ENCODE measurements around the gene NOL4L.

NOL4L gene

GRCh38 chr20:32505723-32506473 is 79.2 kb downstream of the NOL4L start:
- Histone ChIP-seq H2AFZ (ENCODE audit: low read length) (no peak overlapping the region), H3K4me1 (ENCODE audit: insufficient read depth, low read length, severe bottlenecking) (peaks cover 37% of the 10 kb centered on the region), H4K20me1 (ENCODE audit: insufficient read depth, low read length) (no peaks in the 10 kb centered on the region), H3K4me3 (ENCODE audit: low read depth, low read length, poor library complexity, severe bottlenecking) (no peak overlapping the region), H3K9me3 (ENCODE audit: low read length) (no peaks in the 10 kb centered on the region), H3K79me2 (ENCODE audit: insufficient read depth, low read length) (no peaks in the 10 kb centered on the region), H3K4me2 (ENCODE audit: low read length) (no peak overlapping the region), H3F3A (ENCODE audit: insufficient read depth, low read length) (no peaks in the 10 kb centered on the region), H3K27me3 (ENCODE audit: insufficient read depth, low read length) (no peaks in the 10 kb centered on the region), H3K9ac (ENCODE audit: low read length) (no peak overlapping the region), H3K36me3 (ENCODE audit: insufficient read depth, low read length) (peaks cover 6% of the 10 kb centered on the region; the same call in 1 of the 2 replicates), H3K9me2 (ENCODE audit: low read depth, low read length) (no peaks in the 10 kb centered on the region), H3K27ac (ENCODE audit: low read depth, low read length, poor library complexity, severe bottlenecking) (no peak overlapping the region)
- TF ChIP-seq CTCF (IDR thresholded peaks at IDR 0.05; ENCODE audit: low read length) (no peak), EZH2 (IDR thresholded peaks at IDR 0.05; ENCODE audit: borderline replicate concordance, low read length) (no peak)

- Histone ChIP-seq H3F3A (ENCODE audit: insufficient read depth, low read length) (no peaks in the 10 kb centered on the region), H3K4me1 (ENCODE audit: insufficient read depth, low read length, severe bottlenecking) (no peaks in the 10 kb centered on the region), H2AFZ (ENCODE audit: low read length) (no peak overlapping the region), H3K9me2 (ENCODE audit: low read depth, low read length) (no peaks in the 10 kb centered on the region), H3K36me3 (ENCODE audit: insufficient read depth, low read length) (peaks cover 6% of the 10 kb centered on the region; the same call in 1 of the 2 replicates), H3K4me3 (ENCODE audit: low read depth, low read length, poor library complexity, severe bottlenecking) (no peak overlapping the region), H3K27me3 (ENCODE audit: insufficient read depth, low read length) (no peaks in the 10 kb centered on the region), H3K4me2 (ENCODE audit: low read length) (no peak overlapping the region), H3K79me2 (ENCODE audit: insufficient read depth, low read length) (no peaks in the 10 kb centered on the region), H3K9me3 (ENCODE audit: low read length) (no peaks in the 10 kb centered on the region), H3K27ac (ENCODE audit: low read depth, low read length, poor library complexity, severe bottlenecking) (no peak overlapping the region), H3K9ac (ENCODE audit: low read length) (no peak overlapping the region), H4K20me1 (ENCODE audit: insufficient read depth, low read length) (no peaks in the 10 kb centered on the region)
- TF ChIP-seq CTCF (IDR thresholded peaks at IDR 0.05; ENCODE audit: low read length) (no peak), EZH2 (IDR thresholded peaks at IDR 0.05; ENCODE audit: borderline replicate concordance, low read length) (no peak)
Observed at GRCh38 chr20:32501709-32502108, 83.4 kb downstream of the NOL4L start.

GRCh38 chr20:32497589-32498224 is 87.4 kb downstream of the NOL4L start:
- Histone ChIP-seq H4K20me1 (ENCODE audit: insufficient read depth, low read length) (no peaks in the 10 kb centered on the region), H3K79me2 (ENCODE audit: insufficient read depth, low read length) (no peaks in the 10 kb centered on the region), H3K9me3 (ENCODE audit: low read length) (no peaks in the 10 kb centered on the region), H3K4me1 (ENCODE audit: insufficient read depth, low read length, severe bottlenecking) (peaks cover 11% of the 10 kb centered on the region), H3K4me3 (ENCODE audit: low read depth, low read length, poor library complexity, severe bottlenecking) (no peak overlapping the region), H3K27me3 (ENCODE audit: insufficient read depth, low read length) (no peaks in the 10 kb centered on the region), H3K9ac (ENCODE audit: low read length) (no peak overlapping the region), H3K36me3 (ENCODE audit: insufficient read depth, low read length) (no peaks in the 10 kb centered on the region), H2AFZ (ENCODE audit: low read length) (no peak overlapping the region), H3K9me2 (ENCODE audit: low read depth, low read length) (no peaks in the 10 kb centered on the region), H3K27ac (ENCODE audit: low read depth, low read length, poor library complexity, severe bottlenecking) (no peak overlapping the region), H3K4me2 (ENCODE audit: low read length) (no peak overlapping the region), H3F3A (ENCODE audit: insufficient read depth, low read length) (no peaks in the 10 kb centered on the region)
- TF ChIP-seq EZH2 (IDR thresholded peaks at IDR 0.05; ENCODE audit: borderline replicate concordance, low read length) (no peak), CTCF (IDR thresholded peaks at IDR 0.05; ENCODE audit: low read length) (no peak)
